ENCODE measurements around the gene LRFN2. TPM values are rescaled to one million over a fixed set of nuclear protein-coding genes. Genes with fewer than 3 reads are reported as not detected.

LRFN2 gene
- polyA plus RNA-seq, 1 donor (not counting 4 experiments of a cell fraction or from before 2014, with no cell fraction given) = not detected

DNA sequence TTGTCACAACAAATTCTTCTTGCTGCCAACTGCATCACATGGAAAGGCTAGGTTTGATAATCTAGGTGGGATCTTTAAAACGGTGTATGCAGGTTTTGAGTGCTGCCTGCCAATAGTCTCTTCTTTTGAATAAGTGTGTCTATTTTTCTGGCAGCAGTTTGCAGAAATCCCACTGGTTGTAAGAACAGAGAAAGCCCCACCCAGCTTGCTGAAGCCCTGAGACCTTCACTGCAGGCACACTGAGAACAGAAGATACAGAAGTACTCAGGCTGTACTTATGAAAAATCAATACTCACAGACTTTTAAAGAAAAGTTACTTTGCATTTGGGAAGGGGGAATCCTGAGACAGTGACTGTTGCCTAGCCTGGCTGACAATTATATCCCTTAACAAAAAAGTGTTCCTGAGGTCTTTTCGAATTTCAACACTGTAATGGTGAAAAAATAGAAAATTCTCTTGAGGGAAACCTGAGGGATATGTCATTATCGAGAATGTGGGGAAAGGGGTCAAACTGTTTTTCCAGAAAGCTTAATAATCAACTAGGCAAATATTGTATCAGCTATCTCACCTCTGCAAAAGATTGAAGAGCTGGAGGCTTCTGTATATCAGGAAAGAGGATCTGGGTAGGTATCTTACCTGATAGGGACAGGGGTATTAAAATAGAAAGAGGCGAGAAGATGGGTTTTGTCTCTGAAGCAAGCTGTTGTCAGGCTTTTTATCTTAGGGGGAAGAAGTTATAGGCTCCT lies 199.9 kb downstream of the LRFN2 start:
- H3K4me1 ChIP-seq (ENCODE audit: control insufficient read depth, extremely low read depth, insufficient read depth, low read length) = no peaks in the 10 kb centered on the region
- no peaks in the 10 kb centered on the region for H4K20me1 ChIP-seq (ENCODE audit: control insufficient read depth, extremely low read depth, insufficient read depth, low read length)
- H3K27me3 ChIP-seq (ENCODE audit: control insufficient read depth, extremely low read depth, insufficient read depth, low read length) = no peaks in the 10 kb centered on the region
- H3K4me2 ChIP-seq (ENCODE audit: control insufficient read depth, extremely low read depth, insufficient read depth, low read depth, low read length) = no peak overlapping the region
- H3K4me3 ChIP-seq (ENCODE audit: control insufficient read depth in 2 of 3, extremely low read depth in 1 of 3, insufficient read depth in 2 of 3, low read depth in 1 of 3, low read length in 3 of 3) = no peak overlapping the region
- FAIRE-seq (no peak), DNase-seq (ENCODE audit: low read depth, low spot score) (no peak)
- no peak overlapping the region for H3K27ac ChIP-seq (ENCODE audit: control insufficient read depth, insufficient read depth, low read length)
- H2AFZ ChIP-seq (ENCODE audit: control insufficient read depth, low read length) = no peak overlapping the region
- H3K9ac ChIP-seq (ENCODE audit: control insufficient read depth, extremely low read depth, insufficient read depth, low read length) = no peak overlapping the region
- no peaks in the 10 kb centered on the region for H3K79me2 ChIP-seq (ENCODE audit: control insufficient read depth, insufficient read depth, low read length)
- H3K9me3 ChIP-seq (ENCODE audit: control insufficient read depth, low read depth, low read length) = no peaks in the 10 kb centered on the region
- no peak for TF ChIP-seq EZH2 (IDR thresholded peaks at IDR 0.05; ENCODE audit: low read length)
- TF ChIP-seq, protein P1, sequence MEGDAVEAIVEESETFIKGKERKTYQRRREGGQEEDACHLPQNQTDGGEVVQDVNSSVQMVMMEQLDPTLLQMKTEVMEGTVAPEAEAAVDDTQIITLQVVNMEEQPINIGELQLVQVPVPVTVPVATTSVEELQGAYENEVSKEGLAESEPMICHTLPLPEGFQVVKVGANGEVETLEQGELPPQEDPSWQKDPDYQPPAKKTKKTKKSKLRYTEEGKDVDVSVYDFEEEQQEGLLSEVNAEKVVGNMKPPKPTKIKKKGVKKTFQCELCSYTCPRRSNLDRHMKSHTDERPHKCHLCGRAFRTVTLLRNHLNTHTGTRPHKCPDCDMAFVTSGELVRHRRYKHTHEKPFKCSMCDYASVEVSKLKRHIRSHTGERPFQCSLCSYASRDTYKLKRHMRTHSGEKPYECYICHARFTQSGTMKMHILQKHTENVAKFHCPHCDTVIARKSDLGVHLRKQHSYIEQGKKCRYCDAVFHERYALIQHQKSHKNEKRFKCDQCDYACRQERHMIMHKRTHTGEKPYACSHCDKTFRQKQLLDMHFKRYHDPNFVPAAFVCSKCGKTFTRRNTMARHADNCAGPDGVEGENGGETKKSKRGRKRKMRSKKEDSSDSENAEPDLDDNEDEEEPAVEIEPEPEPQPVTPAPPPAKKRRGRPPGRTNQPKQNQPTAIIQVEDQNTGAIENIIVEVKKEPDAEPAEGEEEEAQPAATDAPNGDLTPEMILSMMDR (optimal IDR thresholded peaks at IDR 0.05 in 1 of 3, IDR thresholded peaks at IDR 0.05 in 1 of 3, conservative IDR thresholded peaks at IDR 0.05 in 1 of 3; ENCODE audit: extremely low read depth in 1 of 3, insufficient read depth in 2 of 3, low read length in 3 of 3) = no peak
- H3K36me3 ChIP-seq (ENCODE audit: control insufficient read depth in 2 of 2, extremely low read depth in 1 of 2, insufficient read depth in 2 of 2, low read length in 2 of 2) = no peaks in the 10 kb centered on the region
- no peaks in the 10 kb centered on the region for H3K9me1 ChIP-seq (ENCODE audit: control insufficient read depth, extremely low read depth, insufficient read depth, low read length)
- dilution Hi-C loops (cut with MboI; ENCODE audit: extremely low pct_ligation_motif_present, low sequenced_read_pairs) = no loop called here

DNA sequence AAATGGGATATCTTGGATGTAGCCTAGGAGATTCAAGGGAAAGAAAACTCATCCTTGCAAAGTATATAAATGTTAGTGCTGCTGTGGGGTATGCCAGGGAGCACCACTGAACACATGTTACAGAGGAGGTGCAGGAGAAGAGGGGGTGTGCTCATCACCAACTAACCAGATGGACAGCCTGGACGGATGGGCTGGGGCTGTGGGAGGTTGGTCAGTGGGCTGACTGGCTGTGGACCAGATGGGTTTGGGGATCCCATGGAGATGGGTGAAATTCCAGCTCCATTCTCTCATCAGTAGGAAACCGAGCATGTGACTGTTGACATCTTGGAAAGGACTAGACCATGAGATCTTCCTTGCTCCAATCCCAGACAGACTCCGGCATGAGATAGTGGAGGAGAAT lies 201.0 kb downstream of the LRFN2 start:
- H3K4me2 ChIP-seq (ENCODE audit: control insufficient read depth, extremely low read depth, insufficient read depth, low read depth, low read length) = no peak overlapping the region
- H3K79me2 ChIP-seq (ENCODE audit: control insufficient read depth, insufficient read depth, low read length) = no peaks in the 10 kb centered on the region
- H3K9me3 ChIP-seq (ENCODE audit: control insufficient read depth, low read depth, low read length) = no peaks in the 10 kb centered on the region
- no peaks in the 10 kb centered on the region for H4K20me1 ChIP-seq (ENCODE audit: control insufficient read depth, extremely low read depth, insufficient read depth, low read length)
- H3K27me3 ChIP-seq (ENCODE audit: control insufficient read depth, extremely low read depth, insufficient read depth, low read length) = no peaks in the 10 kb centered on the region
- DNase-seq (ENCODE audit: low read depth, low spot score) (no peak), FAIRE-seq (no peak)
- H2AFZ ChIP-seq (ENCODE audit: control insufficient read depth, low read length) = no peak overlapping the region
- H3K36me3 ChIP-seq (ENCODE audit: control insufficient read depth in 2 of 2, extremely low read depth in 1 of 2, insufficient read depth in 2 of 2, low read length in 2 of 2) = no peaks in the 10 kb centered on the region
- dilution Hi-C loops (cut with MboI; ENCODE audit: extremely low pct_ligation_motif_present, low sequenced_read_pairs) = no loop called here
- H3K4me3 ChIP-seq (ENCODE audit: control insufficient read depth in 2 of 3, extremely low read depth in 1 of 3, insufficient read depth in 2 of 3, low read depth in 1 of 3, low read length in 3 of 3) = no peak overlapping the region
- H3K4me1 ChIP-seq (ENCODE audit: control insufficient read depth, extremely low read depth, insufficient read depth, low read length) = no peaks in the 10 kb centered on the region
- H3K9me1 ChIP-seq (ENCODE audit: control insufficient read depth, extremely low read depth, insufficient read depth, low read length) = no peaks in the 10 kb centered on the region
- no peak overlapping the region for H3K9ac ChIP-seq (ENCODE audit: control insufficient read depth, extremely low read depth, insufficient read depth, low read length)
- H3K27ac ChIP-seq (ENCODE audit: control insufficient read depth, insufficient read depth, low read length) = no peak overlapping the region
- TF ChIP-seq EZH2 (IDR thresholded peaks at IDR 0.05; ENCODE audit: low read length) = no peak
- TF ChIP-seq, protein P1 (optimal IDR thresholded peaks at IDR 0.05 in 1 of 3, IDR thresholded peaks at IDR 0.05 in 1 of 3, conservative IDR thresholded peaks at IDR 0.05 in 1 of 3; ENCODE audit: extremely low read depth in 1 of 3, insufficient read depth in 2 of 3, low read length in 3 of 3) = no peak
